Mesenchymal stem cell (in vitro differentiated cells and primary cell): ENCODE results near the gene RHBDD1.
A peak's percentile ranks its signal among the peaks of the same experiment; 100 is the strongest.

ENCODE experiments used
- DNase-seq: peaks from one replicate; pipeline ENCODE4 v3.0.0-alpha.2; 2013
- H2AFZ ChIP-seq: one replicate; pipeline ENCODE4 v1.6.1; 2013; ENCODE audit warnings: low read depth, mild to moderate bottlenecking, control low read depth, inconsistent platforms, low read length, moderate library complexity
- H2AK5ac ChIP-seq: 2 replicates; pipeline ENCODE4 v1.6.1; 2013; ENCODE audit warnings: low read length, moderate library complexity, mild to moderate bottlenecking, inconsistent platforms; ENCODE audit not compliant: severe bottlenecking
- H2BK120ac ChIP-seq: one replicate; pipeline ENCODE4 v1.6.1; 2013; ENCODE audit warnings: low read depth, mild to moderate bottlenecking, inconsistent platforms, low read length, moderate library complexity
- H2BK12ac ChIP-seq, 2 experiments: one replicate each; pipeline ENCODE4 v1.6.1; 2013; ENCODE audit warnings: inconsistent platforms in 2 of 2, low read length in 2 of 2, mild to moderate bottlenecking in 2 of 2, moderate library complexity in 2 of 2, control low read depth in 1 of 2
- H2BK15ac ChIP-seq: one replicate; pipeline ENCODE4 v1.6.1; 2013; ENCODE audit warnings: mild to moderate bottlenecking, low read depth, inconsistent platforms; ENCODE audit not compliant: poor library complexity, severe bottlenecking
- H2BK5ac ChIP-seq: 2 replicates; pipeline ENCODE4 v1.6.1; 2013; ENCODE audit warnings: low read depth, mild to moderate bottlenecking, low read length, control low read depth, inconsistent platforms; ENCODE audit not compliant: poor library complexity, severe bottlenecking
- H3K14ac ChIP-seq, 2 experiments: one replicate each; pipeline ENCODE4 v1.6.1; 2013; ENCODE audit warnings: inconsistent platforms in 2 of 2, low read length in 2 of 2, control low read depth in 1 of 2, mild to moderate bottlenecking in 1 of 2, moderate library complexity in 1 of 2
- H3K18ac ChIP-seq, 2 experiments: one replicate each; pipeline ENCODE4 v1.6.1; 2013; ENCODE audit warnings: inconsistent platforms in 2 of 2, low read length in 2 of 2, control low read depth in 1 of 2, low read depth in 1 of 2, mild to moderate bottlenecking in 1 of 2
- H3K23ac ChIP-seq, 2 experiments: one replicate each; pipeline ENCODE4 v1.6.1; 2013; ENCODE audit warnings: inconsistent platforms in 2 of 2, low read length in 2 of 2, mild to moderate bottlenecking in 2 of 2, moderate library complexity in 2 of 2, control low read depth in 1 of 2
- H3K27ac ChIP-seq: 2 replicates; pipeline ENCODE4 v1.5.1; 2013; ENCODE audit warnings: mild to moderate bottlenecking, moderate library complexity, low read length, control low read depth, inconsistent platforms; ENCODE audit not compliant: poor library complexity, severe bottlenecking
- H3K27me3 ChIP-seq, 2 experiments: 2 replicates each; pipeline versions ENCODE4 v1.6.1 to v1.7.0; 2013; ENCODE audit warnings: low read length in 2 of 2, mild to moderate bottlenecking in 2 of 2, moderate library complexity in 2 of 2, control low read depth in 1 of 2, inconsistent platforms in 1 of 2; ENCODE audit not compliant: control insufficient read depth in 1 of 2, insufficient read depth in 1 of 2
- H3K36me3 ChIP-seq, 2 experiments: 2 replicates each; pipeline versions ENCODE4 v1.6.1 to v1.7.0; 2013; ENCODE audit warnings: low read length in 2 of 2, control low read depth in 1 of 2, inconsistent platforms in 1 of 2, low read depth in 1 of 2, mild to moderate bottlenecking in 1 of 2; ENCODE audit not compliant: insufficient read depth in 2 of 2, control insufficient read depth in 1 of 2
- H3K4ac ChIP-seq, 2 experiments: one replicate each; pipeline ENCODE4 v1.6.1; 2013; ENCODE audit warnings: inconsistent platforms in 2 of 2, low read length in 2 of 2, mild to moderate bottlenecking in 2 of 2, moderate library complexity in 2 of 2, control low read depth in 1 of 2, low read depth in 1 of 2
- H3K4me1 ChIP-seq: 2 replicates; pipeline ENCODE4 v1.6.1; 2013; ENCODE audit warnings: low read depth, low read length, control low read depth; ENCODE audit not compliant: control insufficient read depth, insufficient read depth
- H3K4me2 ChIP-seq: 2 replicates; pipeline ENCODE4 v1.6.1; 2013; ENCODE audit warnings: low read length, mild to moderate bottlenecking, inconsistent platforms; ENCODE audit not compliant: poor library complexity, severe bottlenecking
- H3K4me3 ChIP-seq, 2 experiments: 2 replicates each; pipeline versions ENCODE4 v1.5.1 to v1.7.0; 2013; ENCODE audit warnings: low read length in 2 of 2, mild to moderate bottlenecking in 2 of 2, control low read depth in 1 of 2, low read depth in 1 of 2; ENCODE audit not compliant: insufficient read depth in 1 of 2
- H3K79me1 ChIP-seq: replicated peaks from 2 replicates; pipeline ENCODE4 v1.6.1; 2013; ENCODE audit warnings: mild to moderate bottlenecking, control low read depth, low read length, inconsistent platforms; ENCODE audit not compliant: poor library complexity, severe bottlenecking
- H3K9ac ChIP-seq: 2 replicates; pipeline ENCODE4 v1.7.0; 2013; ENCODE audit warnings: mild to moderate bottlenecking, low read length, moderate library complexity
- H3K9me3 ChIP-seq: 2 replicates; pipeline ENCODE4 v1.7.0; 2013; ENCODE audit warnings: mild to moderate bottlenecking, low read length; ENCODE audit not compliant: control insufficient read depth
- H4K8ac ChIP-seq: one replicate; pipeline ENCODE4 v1.6.1; 2013; ENCODE audit warnings: inconsistent platforms, mild to moderate bottlenecking, low read length, moderate library complexity
- H4K91ac ChIP-seq: one replicate; pipeline ENCODE4 v1.6.1; 2013; ENCODE audit warnings: mild to moderate bottlenecking, low read length, inconsistent platforms
- WGBS: methylation state at CpG from one replicate; pipeline ENCODE4 v1.1.7; 2013; ENCODE audit warnings: mixed read lengths; 5-methylcytosine and 5-hydroxymethylcytosine counted together

Gene RHBDD1

DNA sequence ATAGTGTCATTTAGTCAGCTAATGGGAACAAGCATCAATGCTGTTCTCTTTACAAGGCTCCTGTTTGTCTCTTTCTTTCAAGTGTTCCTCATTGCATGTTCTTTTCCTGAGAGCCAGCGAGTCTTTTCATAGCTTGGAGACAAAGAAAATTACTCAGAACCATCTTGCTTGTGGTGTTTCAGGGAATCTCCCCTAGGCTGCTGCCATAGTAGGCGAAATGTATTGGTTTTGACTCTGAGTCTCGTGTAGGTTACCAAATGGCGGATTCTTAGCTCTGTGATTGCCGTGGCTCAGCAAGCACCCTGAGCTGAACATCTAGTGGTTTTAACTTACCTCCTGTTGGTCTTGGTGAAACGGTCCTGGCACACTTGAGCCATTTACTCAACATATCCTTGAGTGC is 68.7 kb downstream of the RHBDD1 start:
- Histone ChIP-seq H3K4ac (no peak overlapping the region), H3K27me3 (no peaks in the 10 kb centered on the region), H3K23ac (no peak overlapping the region), H3K4me1 (peaks cover 10% of the 10 kb centered on the region), H3K14ac (no peak overlapping the region), H3K36me3 (peaks cover 4 to 9% of the 10 kb centered on the region in 2 experiments), H3K4me3 (no peak overlapping the region), H2AFZ (no peak overlapping the region), H4K8ac (no peak overlapping the region), H3K18ac (no peak overlapping the region), H4K91ac (no peak overlapping the region), H2AK5ac (no peak overlapping the region), H3K9ac (no peak overlapping the region), H2BK12ac (no peak overlapping the region), H3K27ac (no peak overlapping the region), H3K4me2 (no peak overlapping the region), H2BK15ac (no peak overlapping the region), H3K9me3 (no peaks in the 10 kb centered on the region), H2BK5ac (no peak overlapping the region), H2BK120ac (no peak overlapping the region), H3K79me1 (peaks cover 5% of the 10 kb centered on the region)
- no peak for DNase-seq
- WGBS: over 99% methylated on average over 6 of the region's 6 CpGs

DNA sequence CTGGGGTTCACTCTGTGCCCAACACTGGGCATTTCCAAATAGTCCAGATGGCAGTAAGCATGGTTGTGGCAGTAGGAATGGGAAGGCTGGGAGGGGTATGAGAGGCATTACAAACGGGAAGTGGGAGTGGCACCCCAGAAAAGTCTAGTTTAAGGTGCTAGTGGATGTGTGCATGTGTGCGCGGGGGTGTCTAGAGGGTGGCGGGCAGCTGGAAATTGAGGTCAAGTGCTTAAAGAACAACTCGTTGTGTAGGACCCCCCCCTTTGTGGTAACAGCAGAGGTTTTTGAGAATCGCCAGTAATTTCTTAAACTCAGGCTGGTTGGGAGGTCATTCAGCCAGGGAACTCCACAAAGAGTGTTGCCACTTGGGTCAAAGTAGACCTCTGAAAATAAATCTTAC is 69.9 kb downstream of the RHBDD1 start:
- no peak overlapping the region for H3K4ac ChIP-seq
- no peak overlapping the region for H3K4me3 ChIP-seq
- peaks cover 10% of the 10 kb centered on the region for H3K4me1 ChIP-seq
- H3K23ac ChIP-seq: no peak overlapping the region
- no peak overlapping the region for H2AFZ ChIP-seq
- H2BK15ac ChIP-seq: no peak overlapping the region
- no peak overlapping the region for H4K8ac ChIP-seq
- no peak overlapping the region for H2AK5ac ChIP-seq
- WGBS: 95% methylated on average over 6 of the region's 6 CpGs
- no peaks in the 10 kb centered on the region for H3K9me3 ChIP-seq
- H2BK5ac ChIP-seq: no peak overlapping the region
- no peak overlapping the region for H2BK12ac ChIP-seq
- DNase-seq: no peak
- H2BK120ac ChIP-seq: no peak overlapping the region
- no peak overlapping the region for H3K14ac ChIP-seq
- H3K27me3 ChIP-seq: no peaks in the 10 kb centered on the region
- H3K9ac ChIP-seq: no peak overlapping the region
- no peak overlapping the region for H3K18ac ChIP-seq
- H3K27ac ChIP-seq: no peak overlapping the region
- H3K4me2 ChIP-seq: no peak overlapping the region
- H3K36me3 ChIP-seq: peaks cover 4 to 10% of the 10 kb centered on the region in 2 experiments
- peaks cover 5% of the 10 kb centered on the region for H3K79me1 ChIP-seq
- H4K91ac ChIP-seq: no peak overlapping the region

DNA sequence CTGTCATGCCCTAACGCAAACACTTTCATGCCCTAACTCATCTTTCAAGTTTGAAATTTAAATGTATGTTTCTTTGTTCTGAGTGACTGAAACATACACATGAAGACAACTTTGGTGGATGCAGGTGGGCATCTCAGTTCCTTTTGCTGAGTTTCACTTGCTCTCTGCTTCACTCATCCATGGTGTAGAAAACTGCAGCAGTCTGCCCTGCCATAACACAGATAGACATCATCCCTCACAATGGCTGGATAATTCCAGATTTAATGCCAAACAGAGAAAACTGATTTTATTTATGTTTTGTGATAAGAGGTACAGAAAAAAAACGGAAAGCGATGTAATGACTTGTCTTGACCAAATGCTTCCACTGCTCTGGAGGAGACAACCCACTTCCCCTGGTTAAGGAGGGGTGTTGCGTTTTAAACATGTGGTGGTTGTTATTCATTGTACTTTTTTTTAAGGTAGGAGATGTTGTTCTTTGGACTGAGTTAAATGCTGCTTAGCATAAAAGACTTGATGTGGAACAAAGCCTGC is 70.4 kb downstream of the RHBDD1 start:
- H3K27me3 ChIP-seq: no peaks in the 10 kb centered on the region
- no peak overlapping the region for H3K9ac ChIP-seq
- no peak overlapping the region for H2BK5ac ChIP-seq
- DNase-seq: no peak
- H3K27ac ChIP-seq: no peak overlapping the region
- no peak overlapping the region for H4K91ac ChIP-seq
- H3K4me1 ChIP-seq: peaks cover 10% of the 10 kb centered on the region
- no peak overlapping the region for H3K4ac ChIP-seq
- no peaks in the 10 kb centered on the region for H3K9me3 ChIP-seq
- H3K23ac ChIP-seq: no peak overlapping the region
- peaks cover 5% of the 10 kb centered on the region for H3K79me1 ChIP-seq
- no peak overlapping the region for H3K4me2 ChIP-seq
- no peak overlapping the region for H2BK12ac ChIP-seq
- H2AK5ac ChIP-seq: no peak overlapping the region
- H2AFZ ChIP-seq: no peak overlapping the region
- 90% methylated on average over 3 of the region's 4 CpGs for WGBS
- no peak overlapping the region for H3K14ac ChIP-seq
- H3K4me3 ChIP-seq: no peak overlapping the region
- H3K18ac ChIP-seq: no peak overlapping the region
- H3K36me3 ChIP-seq: peaks cover 4 to 10% of the 10 kb centered on the region in 2 experiments
- no peak overlapping the region for H4K8ac ChIP-seq
- no peak overlapping the region for H2BK120ac ChIP-seq
- H2BK15ac ChIP-seq: no peak overlapping the region

DNA sequence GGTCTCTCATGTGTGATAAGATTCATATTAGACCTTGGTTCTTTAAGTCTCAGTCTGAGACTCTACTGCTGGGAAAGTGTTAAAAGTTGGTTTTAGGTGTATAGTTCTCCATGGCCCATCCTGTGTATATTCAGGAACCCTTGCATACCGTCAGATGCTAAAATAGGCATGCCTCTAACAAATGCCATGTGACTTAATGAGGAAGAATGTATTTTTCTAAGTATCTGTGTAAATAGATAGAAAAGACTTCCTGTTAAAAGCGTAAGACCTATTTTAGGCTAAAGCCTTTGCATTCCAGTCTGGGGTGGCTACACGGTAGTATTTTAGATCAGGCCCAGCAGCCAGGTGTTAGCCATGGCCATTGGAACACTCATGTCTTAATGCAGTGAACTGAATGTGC is 73.3 kb downstream of the RHBDD1 start:
- Histone ChIP-seq H2BK15ac (peak overlapping the region; percentile 84), H3K9ac (no peak overlapping the region), H2BK5ac (no peak overlapping the region), H3K23ac (no peak overlapping the region), H3K79me1 (peaks cover 5% of the 10 kb centered on the region), H3K9me3 (no peaks in the 10 kb centered on the region), H3K4me3 (no peak overlapping the region), H4K91ac (no peak overlapping the region), H3K36me3 (peaks cover 3 to 10% of the 10 kb centered on the region in 2 experiments), H3K18ac (no peak overlapping the region), H3K4me2 (no peak overlapping the region), H2BK12ac (no peak overlapping the region), H3K27me3 (no peaks in the 10 kb centered on the region), H3K4me1 (peaks cover 3% of the 10 kb centered on the region), H2AK5ac (no peak overlapping the region), H2AFZ (no peak overlapping the region), H3K27ac (no peak overlapping the region), H3K14ac (no peak overlapping the region), H4K8ac (no peak overlapping the region), H3K4ac (no peak overlapping the region), H2BK120ac (no peak overlapping the region)
- 42% methylated on average over 3 of the region's 3 CpGs for WGBS
- no peak for DNase-seq
